Measurements from ENCODE around the gene DYNC1H1. TPM values are rescaled to one million over a fixed set of nuclear protein-coding genes. Genes with fewer than 3 reads are reported as not detected.
A peak's percentile ranks its signal among the peaks of the same experiment; 100 is the strongest.

Gene DYNC1H1
- total RNA-seq, 1 experiment from 2014 or later, result 361 TPM

- no peak for TF ChIP-seq ZBTB33 (IDR thresholded peaks at IDR 0.05; ENCODE audit: extremely low read depth, insufficient replicate concordance, low read length)
- no peak for TF ChIP-seq SP1 (IDR thresholded peaks at IDR 0.05; ENCODE audit: low read depth)
- no peak for TF ChIP-seq EZH2phosphoT487 (IDR thresholded peaks at IDR 0.05; ENCODE audit: borderline replicate concordance)
- no peak for TF ChIP-seq POLR2AphosphoS5 (IDR thresholded peaks at IDR 0.05; ENCODE audit: low read depth, low read length)
Measured at GRCh38 chr14:101963656-101964296, 597 bp upstream of the DYNC1H1 start (continued).

GRCh38 chr14:101965181-101965544, 790 bp downstream of the DYNC1H1 start:
- H3K4me3 ChIP-seq (replicated peaks in 1 of 2; ENCODE audit: low read depth in 1 of 2, low read length in 2 of 2), result peak overlapping the region; percentile 63 to 95
- H3K9ac ChIP-seq (ENCODE audit: low read length), result peak overlapping the region; percentile 94
- H3K4me2 ChIP-seq (ENCODE audit: low read length), result peak overlapping the region; percentile 83
- no peaks in the 10 kb centered on the region for H3K27me3 ChIP-seq (ENCODE audit: insufficient read depth, low read length)
- ATAC-seq, result peak; percentile 41
- H3K36me3 ChIP-seq (ENCODE audit: control insufficient read depth in 1 of 2, insufficient read depth in 2 of 2, low read length in 2 of 2), result peaks cover 0 to 4% of the 10 kb centered on the region in 2 experiments; a peak in 1 of 4 replicates
- ChIA-PET CTCF (interaction anchor here (1.0 kb wide), 2 partner anchors 131 to 560 kb away, joined by 3 to 4 read pairs; no protein-coding TSS in a partner anchor), RAD21 (ENCODE audit: low non-redundant PET in 1 of 2, low total read pairs in 2 of 2, uncharacterized antibody in 2 of 2, unreplicated experiment in 2 of 2) (no interaction called here), POLR2A (interaction anchor here (0.7 to 1.0 kb wide), 2 partner anchors 131 to 352 kb away, joined by 3 to 5 read pairs; no protein-coding TSS in a partner anchor)
- BruUV-seq (replicated peaks), result no TSS peak
- H3K27ac ChIP-seq (ENCODE audit: low read depth, low read length), result peak overlapping the region; percentile 93
- H3K4me1 ChIP-seq (ENCODE audit: control insufficient read depth in 1 of 2, insufficient read depth in 2 of 2, low read length in 2 of 2), result peaks cover 23 to 48% of the 10 kb centered on the region in 2 experiments; a peak in 3 of 4 replicates
- no peaks in the 10 kb centered on the region for H3K9me2 ChIP-seq (ENCODE audit: insufficient read depth)
- H3K79me2 ChIP-seq (ENCODE audit: insufficient read depth, low read length), result peaks cover 55% of the 10 kb centered on the region
- TF ChIP-seq TCF7L2 (IDR thresholded peaks at IDR 0.05; ENCODE audit: borderline replicate concordance, extremely low read depth, insufficient read depth, insufficient read length) (no peak), SIN3A (IDR thresholded peaks at IDR 0.05; ENCODE audit: low read depth) (no peak), ATF3 (IDR thresholded peaks at IDR 0.05) (no peak), ZFX (IDR thresholded peaks at IDR 0.05) (peak; percentile 84), POLR2AphosphoS5 (IDR thresholded peaks at IDR 0.05; ENCODE audit: low read depth, low read length) (no peak), ELF1 (IDR thresholded peaks at IDR 0.05; ENCODE audit: borderline replicate concordance, low read depth) (no peak), ZNF274 (IDR thresholded peaks at IDR 0.05; ENCODE audit: low read depth, low read length) (no peak), JUND (IDR thresholded peaks at IDR 0.05) (no peak), YY1 (IDR thresholded peaks at IDR 0.05; ENCODE audit: extremely low read depth, insufficient replicate concordance, low read depth, low read length) (peak; percentile 72), EZH2phosphoT487 (IDR thresholded peaks at IDR 0.05; ENCODE audit: borderline replicate concordance) (no peak)
- H4K20me1 ChIP-seq (ENCODE audit: insufficient read depth), result no peaks in the 10 kb centered on the region
- intact Hi-C loops (cut with micrococcal nuclease), result no loop called here
- DNase-seq (ENCODE audit: low read depth, low spot score), result peak; percentile 27
- H3K9me3 ChIP-seq (ENCODE audit: control insufficient read depth in 1 of 2, insufficient read depth in 1 of 2, low read depth in 1 of 2, low read length in 2 of 2), result no peaks in the 10 kb centered on the region
- H2AFZ ChIP-seq (ENCODE audit: low read depth, low read length, poor library complexity, severe bottlenecking), result no peak overlapping the region

Measured in HCT116 (cell line).